ENCODE results near the gene FCAMR.

GRCh38 chr1:207018707-207019106 is 48.4 kb upstream of the FCAMR start:
- TF ChIP-seq EZH2phosphoT487 (IDR thresholded peaks at IDR 0.05; ENCODE audit: insufficient read depth, low read depth) (no peak), EZH2 (IDR thresholded peaks at IDR 0.05; ENCODE audit: insufficient read depth, poor library complexity, severe bottlenecking) (no peak)

Data from GM23248 (cell line).